Germinal center (tissue), 1 donor: ENCODE measurements around the gene KLK4.

Source experiments
- DNase-seq: peaks from one replicate; pipeline ENCODE4 v3.0.0; 2012; ENCODE audit warnings: mixed read lengths, low spot score

KLK4 gene

DNA sequence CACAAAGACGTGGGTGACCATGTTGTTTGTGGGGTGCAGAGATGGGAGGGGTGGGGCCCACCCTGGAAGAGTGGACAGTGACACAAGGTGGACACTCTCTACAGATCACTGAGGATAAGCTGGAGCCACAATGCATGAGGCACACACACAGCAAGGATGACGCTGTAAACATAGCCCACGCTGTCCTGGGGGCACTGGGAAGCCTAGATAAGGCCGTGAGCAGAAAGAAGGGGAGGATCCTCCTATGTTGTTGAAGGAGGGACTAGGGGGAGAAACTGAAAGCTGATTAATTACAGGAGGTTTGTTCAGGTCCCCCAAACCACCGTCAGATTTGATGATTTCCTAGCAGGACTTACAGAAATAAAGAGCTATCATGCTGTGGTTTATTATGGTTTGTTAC is 32.3 kb downstream of the KLK4 start:
- DNase-seq = no peak

DNA sequence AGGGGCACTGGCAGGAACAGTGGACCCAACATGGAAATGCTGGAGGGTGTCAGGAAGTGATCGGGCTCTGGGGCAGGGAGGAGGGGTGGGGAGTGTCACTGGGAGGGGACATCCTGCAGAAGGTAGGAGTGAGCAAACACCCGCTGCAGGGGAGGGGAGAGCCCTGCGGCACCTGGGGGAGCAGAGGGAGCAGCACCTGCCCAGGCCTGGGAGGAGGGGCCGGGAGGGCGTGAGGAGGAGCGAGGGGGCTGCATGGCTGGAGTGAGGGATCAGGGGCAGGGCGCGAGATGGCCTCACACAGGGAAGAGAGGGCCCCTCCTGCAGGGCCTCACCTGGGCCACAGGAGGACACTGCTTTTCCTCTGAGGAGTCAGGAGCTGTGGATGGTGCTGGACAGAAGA is 33.9 kb downstream of the KLK4 start:
- no peak for DNase-seq

DNA sequence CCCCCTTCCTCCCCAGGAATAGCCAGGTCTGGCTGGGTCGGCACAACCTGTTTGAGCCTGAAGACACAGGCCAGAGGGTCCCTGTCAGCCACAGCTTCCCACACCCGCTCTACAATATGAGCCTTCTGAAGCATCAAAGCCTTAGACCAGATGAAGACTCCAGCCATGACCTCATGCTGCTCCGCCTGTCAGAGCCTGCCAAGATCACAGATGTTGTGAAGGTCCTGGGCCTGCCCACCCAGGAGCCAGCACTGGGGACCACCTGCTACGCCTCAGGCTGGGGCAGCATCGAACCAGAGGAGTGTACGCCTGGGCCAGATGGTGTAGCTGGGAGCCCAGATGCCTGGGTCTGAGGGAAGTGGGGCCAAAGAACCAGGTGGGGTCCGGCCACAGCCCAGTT is 34.7 kb downstream of the KLK4 start:
- no peak for DNase-seq

- no peak for DNase-seq
These were observed 35.3 kb downstream of the KLK4 start for GRCh38 chr19:50875795-50876422.

- no peak for DNase-seq
These were observed 37.0 kb downstream of the KLK4 start for GRCh38 chr19:50874211-50874610.

DNA sequence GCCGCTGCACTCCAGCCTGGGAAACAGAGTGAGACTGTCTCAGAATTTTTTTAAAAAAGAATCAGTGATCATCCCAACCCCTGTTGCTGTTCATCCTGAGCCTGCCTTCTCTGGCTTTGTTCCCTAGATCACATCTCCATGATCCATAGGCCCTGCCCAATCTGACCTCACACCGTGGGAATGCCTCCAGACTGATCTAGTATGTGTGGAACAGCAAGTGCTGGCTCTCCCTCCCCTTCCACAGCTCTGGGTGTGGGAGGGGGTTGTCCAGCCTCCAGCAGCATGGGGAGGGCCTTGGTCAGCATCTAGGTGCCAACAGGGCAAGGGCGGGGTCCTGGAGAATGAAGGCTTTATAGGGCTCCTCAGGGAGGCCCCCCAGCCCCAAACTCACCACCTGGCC is 38.1 kb downstream of the KLK4 start, which contains the start of gene KLK2:
Gene KLK2, plus strand, starts transcription at position 384 of the 400 bp plus-strand sequence. CDS start 35 bp downstream, outside the sequence.
- no peak for DNase-seq

- no peak for DNase-seq
These were observed 40.6 kb downstream of the KLK4 start for GRCh38 chr19:50870417-50871089.

DNA sequence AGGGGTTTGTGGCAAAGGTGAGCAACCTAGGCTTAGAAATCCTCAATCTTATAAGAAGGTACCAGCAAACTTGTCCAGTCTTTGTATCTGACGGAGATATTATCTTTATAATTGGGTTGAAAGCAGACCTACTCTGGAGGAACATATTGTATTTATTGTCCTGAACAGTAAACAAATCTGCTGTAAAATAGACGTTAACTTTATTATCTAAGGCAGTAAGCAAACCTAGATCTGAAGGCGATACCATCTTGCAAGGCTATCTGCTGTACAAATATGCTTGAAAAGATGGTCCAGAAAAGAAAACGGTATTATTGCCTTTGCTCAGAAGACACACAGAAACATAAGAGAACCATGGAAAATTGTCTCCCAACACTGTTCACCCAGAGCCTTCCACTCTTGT is 41.7 kb downstream of the KLK4 start:
- DNase-seq = no peak

GRCh38 chr19:50861496-50862286 is 49.5 kb downstream of the KLK4 start:
- no peak for DNase-seq

DNA sequence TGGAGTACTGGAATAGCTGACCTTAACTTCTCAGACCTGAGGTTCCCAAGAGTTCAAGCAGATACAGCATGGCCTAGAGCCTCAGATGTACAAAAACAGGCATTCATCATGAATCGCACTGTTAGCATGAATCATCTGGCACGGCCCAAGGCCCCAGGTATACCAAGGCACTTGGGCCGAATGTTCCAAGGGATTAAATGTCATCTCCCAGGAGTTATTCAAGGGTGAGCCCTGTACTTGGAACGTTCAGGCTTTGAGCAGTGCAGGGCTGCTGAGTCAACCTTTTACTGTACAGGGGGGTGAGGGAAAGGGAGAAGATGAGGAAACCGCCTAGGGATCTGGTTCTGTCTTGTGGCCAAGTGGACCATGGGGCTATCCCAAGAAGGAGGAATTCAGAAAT is 50.2 kb downstream of the KLK4 start:
- DNase-seq = no peak

GRCh38 chr19:50859849-50860248 is 51.3 kb downstream of the KLK4 start:
- DNase-seq = no peak

GRCh38 chr19:50858886-50859285 is 52.3 kb downstream of the KLK4 start:
- no peak for DNase-seq

DNA sequence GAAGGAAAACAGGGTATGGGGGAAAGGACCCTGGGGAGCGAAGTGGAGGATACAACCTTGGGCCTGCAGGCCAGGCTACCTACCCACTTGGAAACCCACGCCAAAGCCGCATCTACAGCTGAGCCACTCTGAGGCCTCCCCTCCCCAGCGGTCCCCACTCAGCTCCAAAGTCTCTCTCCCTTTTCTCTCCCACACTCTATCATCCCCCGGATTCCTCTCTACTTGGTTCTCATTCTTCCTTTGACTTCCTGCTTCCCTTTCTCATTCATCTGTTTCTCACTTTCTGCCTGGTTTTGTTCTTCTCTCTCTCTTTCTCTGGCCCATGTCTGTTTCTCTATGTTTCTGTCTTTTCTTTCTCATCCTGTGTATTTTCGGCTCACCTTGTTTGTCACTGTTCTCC is 53.8 kb downstream of the KLK4 start:
- DNase-seq = no peak
